ENCODE data around the gene KDM4C. TPM values are rescaled to one million over a fixed set of nuclear protein-coding genes. Genes with fewer than 3 reads are reported as not detected.

Gene KDM4C
- total RNA-seq, 1 donor = 50.7 TPM

GRCh38 chr9:6902423-6902822 is 144.7 kb downstream of the KDM4C start:
- H3K27ac ChIP-seq (ENCODE audit: low read depth, low read length) = no peak overlapping the region
- no peak for TF ChIP-seq CTCF (IDR thresholded peaks at IDR 0.05; ENCODE audit: extremely low read depth, low read depth, low read length)

GRCh38 chr9:6904371-6904770 is 146.6 kb downstream of the KDM4C start:
- no peak overlapping the region for H2AFZ ChIP-seq (ENCODE audit: low read length)
- no peak overlapping the region for H3K27ac ChIP-seq (ENCODE audit: low read depth, low read length)
- H3K4me1 ChIP-seq (ENCODE audit: insufficient read depth, low read length) = peaks cover 2% of the 10 kb centered on the region
- H3K27me3 ChIP-seq (ENCODE audit: insufficient read depth, low read length) = no peaks in the 10 kb centered on the region
- H3K4me2 ChIP-seq (ENCODE audit: insufficient read depth, low read length) = no peak overlapping the region
- no peaks in the 10 kb centered on the region for H3K9me3 ChIP-seq (ENCODE audit: low read depth, low read length)
- H3K36me3 ChIP-seq (ENCODE audit: insufficient read depth, low read length) = no peaks in the 10 kb centered on the region
- DNase-seq (ENCODE audit: insufficient read length, low spot score, missing footprints) = no peak
- H3K4me3 ChIP-seq (ENCODE audit: insufficient read depth, low read length) = no peak overlapping the region
- TF ChIP-seq CTCF (IDR thresholded peaks at IDR 0.05; ENCODE audit: extremely low read depth, low read depth, low read length) = no peak
- H4K20me1 ChIP-seq (ENCODE audit: insufficient read depth, low read length) = peaks cover 7% of the 10 kb centered on the region
- no peaks in the 10 kb centered on the region for H3K79me2 ChIP-seq (ENCODE audit: insufficient read depth, low read length)

More at GRCh38 chr9:6902423-6902822, 144.7 kb downstream of the KDM4C start:
- Histone ChIP-seq H3K27me3 (ENCODE audit: insufficient read depth, low read length) (no peaks in the 10 kb centered on the region), H3K9me3 (ENCODE audit: low read depth, low read length) (no peaks in the 10 kb centered on the region), H3K79me2 (ENCODE audit: insufficient read depth, low read length) (no peaks in the 10 kb centered on the region), H2AFZ (ENCODE audit: low read length) (no peak overlapping the region), H3K4me3 (ENCODE audit: insufficient read depth, low read length) (no peak overlapping the region), H3K36me3 (ENCODE audit: insufficient read depth, low read length) (no peaks in the 10 kb centered on the region), H3K4me2 (ENCODE audit: insufficient read depth, low read length) (no peak overlapping the region), H3K4me1 (ENCODE audit: insufficient read depth, low read length) (peaks cover 2% of the 10 kb centered on the region), H4K20me1 (ENCODE audit: insufficient read depth, low read length) (no peaks in the 10 kb centered on the region)
- DNase-seq (ENCODE audit: insufficient read length, low spot score, missing footprints) = peak; percentile 44

GRCh38 chr9:6905850-6906375 is 148.1 kb downstream of the KDM4C start:
- H3K27ac ChIP-seq (ENCODE audit: low read depth, low read length) = no peak overlapping the region
- peaks cover 7% of the 10 kb centered on the region for H4K20me1 ChIP-seq (ENCODE audit: insufficient read depth, low read length)
- no peak overlapping the region for H3K4me2 ChIP-seq (ENCODE audit: insufficient read depth, low read length)
- H3K79me2 ChIP-seq (ENCODE audit: insufficient read depth, low read length) = no peaks in the 10 kb centered on the region
- no peaks in the 10 kb centered on the region for H3K27me3 ChIP-seq (ENCODE audit: insufficient read depth, low read length)
- no peaks in the 10 kb centered on the region for H3K9me3 ChIP-seq (ENCODE audit: low read depth, low read length)
- TF ChIP-seq CTCF (IDR thresholded peaks at IDR 0.05; ENCODE audit: extremely low read depth, low read depth, low read length) = no peak
- no peak for DNase-seq (ENCODE audit: insufficient read length, low spot score, missing footprints)
- peaks cover 2% of the 10 kb centered on the region for H3K4me1 ChIP-seq (ENCODE audit: insufficient read depth, low read length)
- no peaks in the 10 kb centered on the region for H3K36me3 ChIP-seq (ENCODE audit: insufficient read depth, low read length)
- H3K4me3 ChIP-seq (ENCODE audit: insufficient read depth, low read length) = no peak overlapping the region
- H2AFZ ChIP-seq (ENCODE audit: low read length) = no peak overlapping the region

- peaks cover 14% of the 10 kb centered on the region for H4K20me1 ChIP-seq (ENCODE audit: insufficient read depth, low read length)
- H3K4me2 ChIP-seq (ENCODE audit: insufficient read depth, low read length) = no peak overlapping the region
- H3K36me3 ChIP-seq (ENCODE audit: insufficient read depth, low read length) = no peaks in the 10 kb centered on the region
- H3K27me3 ChIP-seq (ENCODE audit: insufficient read depth, low read length) = no peaks in the 10 kb centered on the region
- DNase-seq (ENCODE audit: insufficient read length, low spot score, missing footprints) = no peak
- TF ChIP-seq CTCF (IDR thresholded peaks at IDR 0.05; ENCODE audit: extremely low read depth, low read depth, low read length) = peak; percentile 85
- H3K4me3 ChIP-seq (ENCODE audit: insufficient read depth, low read length) = no peak overlapping the region
- no peaks in the 10 kb centered on the region for H3K9me3 ChIP-seq (ENCODE audit: low read depth, low read length)
- H3K4me1 ChIP-seq (ENCODE audit: insufficient read depth, low read length) = no peaks in the 10 kb centered on the region
- no peak overlapping the region for H2AFZ ChIP-seq (ENCODE audit: low read length)
- no peak overlapping the region for H3K27ac ChIP-seq (ENCODE audit: low read depth, low read length)
- no peaks in the 10 kb centered on the region for H3K79me2 ChIP-seq (ENCODE audit: insufficient read depth, low read length)
These were observed 150.1 kb downstream of the KDM4C start for GRCh38 chr9:6907772-6908381.

All from osteoblast (primary cell).